HCT116 (cell line): Measurements from ENCODE around the gene SMYD3. TPM values are rescaled to one million over a fixed set of nuclear protein-coding genes. Genes with fewer than 3 reads are reported as not detected.

Experiments used
- ATAC-seq: fragments of 200-7000 bp; cut with Tn5 transposase; 2 replicates; pipeline ENCODE4 v1.9.1; 2020; ENCODE audit warnings: mild to moderate bottlenecking, moderate library complexity
- BruUV-seq: library from RNA; stranded (reverse); fragments of 400-500 nt; replicated peaks from 2 replicates; lab custom pipeline; 2021; lab: Mats Ljungman, UMichigan
- CTCF ChIA-PET: fragments of 300-600 bp; sonication (Branson Sonifier 250); formaldehyde crosslinking; loops from one replicate; lab custom pipeline; 2021; ENCODE audit warnings: antibody characterized with exemption; lab: Charles Lee
- POLR2A ChIA-PET: fragments of 300-600, 350-600 bp; sonication (Branson Sonifier 250); formaldehyde crosslinking; loops from one replicate; lab custom pipeline; 2021; ENCODE audit warnings: antibody characterized with exemption; lab: Charles Lee
- RAD21 ChIA-PET, 2 experiments: fragments of 300-600 bp; sonication (Branson Sonifier 250); formaldehyde crosslinking; loops; one replicate each; lab custom pipeline; 2023; ENCODE audit warnings: low total read pairs in 2 of 2; ENCODE audit not compliant: uncharacterized antibody in 2 of 2, unreplicated experiment in 2 of 2, low non-redundant PET in 1 of 2; lab: Charles Lee
- DNase-seq: peaks from one replicate; pipeline ENCODE4 v3.0.0-alpha.2; 2010; ENCODE audit warnings: low read depth, low spot score
- H2AFZ ChIP-seq: fragments of 200-600 bp; shearing (Covaris generic), sonication (generic); 2 replicates; pipeline ENCODE4 v1.6.1; 2017; ENCODE audit warnings: low read depth, mixed run types, mixed read lengths, antibody characterized with exemption, low read length; ENCODE audit not compliant: poor library complexity, severe bottlenecking
- H3K27ac ChIP-seq: 2 replicates; pipeline ENCODE4 v1.5.1; 2012; ENCODE audit warnings: low read depth, low read length
- H3K27me3 ChIP-seq: fragments of 200-600 bp; sonication (generic); 2 replicates; pipeline ENCODE4 v1.6.1; 2016; ENCODE audit warnings: mixed run types, low read length, mixed read lengths; ENCODE audit not compliant: insufficient read depth
- H3K36me3 ChIP-seq, 2 experiments: fragments of 200-500 bp in 1 of 2; fragments of 200-600 bp in 1 of 2; sonication (Bioruptor generic) in 1 of 2; sonication (generic) in 1 of 2; 2 replicates each; pipeline versions ENCODE4 v1.5.1 to v1.6.1; 2014 to 2016; ENCODE audit warnings: low read length in 2 of 2, inconsistent platforms in 1 of 2, mixed read lengths in 1 of 2, mixed run types in 1 of 2; ENCODE audit not compliant: insufficient read depth in 2 of 2, control insufficient read depth in 1 of 2
- H3K4me1 ChIP-seq, 2 experiments: fragments of 200-600 bp in 1 of 2; sonication (generic) in 1 of 2; 2 replicates each; pipeline versions ENCODE4 v1.5.1 to v1.6.1; 2012 to 2017; ENCODE audit warnings: low read length in 2 of 2, inconsistent platforms in 1 of 2, mild to moderate bottlenecking in 1 of 2, mixed read lengths in 1 of 2, mixed run types in 1 of 2, moderate library complexity in 1 of 2; ENCODE audit not compliant: insufficient read depth in 2 of 2, control insufficient read depth in 1 of 2
- H3K4me2 ChIP-seq: fragments of 200-600 bp; sonication (generic); 2 replicates; pipeline ENCODE4 v1.6.1; 2017; ENCODE audit warnings: mixed run types, low read length, mixed read lengths
- H3K4me3 ChIP-seq, 2 experiments: fragments of 200-600 bp in 1 of 2; sonication (generic) in 1 of 2; replicated peaks in 1 of 2; 2 replicates each; pipeline ENCODE4 v1.5.1; 2011 to 2016; ENCODE audit warnings: low read length in 2 of 2, control low read depth in 1 of 2, low read depth in 1 of 2, mild to moderate bottlenecking in 1 of 2, mixed read lengths in 1 of 2, mixed run types in 1 of 2
- H3K79me2 ChIP-seq: fragments of 200-600 bp; sonication (generic); 2 replicates; pipeline ENCODE4 v1.6.1; 2017; ENCODE audit warnings: mild to moderate bottlenecking, mixed run types, low read length, moderate library complexity, mixed read lengths; ENCODE audit not compliant: insufficient read depth
- H3K9ac ChIP-seq: fragments of 200-600 bp; sonication (generic); 2 replicates; pipeline ENCODE4 v1.6.1; 2016; ENCODE audit warnings: low read length, mixed read lengths
- H3K9me2 ChIP-seq: fragments of 200-600 bp; sonication (generic), shearing (Covaris generic); 2 replicates; pipeline ENCODE4 v1.6.1; 2017; ENCODE audit warnings: mixed run types, mild to moderate bottlenecking, moderate library complexity; ENCODE audit not compliant: insufficient read depth
- H3K9me3 ChIP-seq, 2 experiments: fragments of 200-500 bp in 1 of 2; fragments of 200-600 bp in 1 of 2; sonication (Bioruptor generic) in 1 of 2; sonication (generic) in 1 of 2; 2 replicates each; pipeline ENCODE4 v1.6.1; 2014 to 2017; ENCODE audit warnings: low read length in 2 of 2, mixed read lengths in 2 of 2, inconsistent platforms in 1 of 2, low read depth in 1 of 2, mild to moderate bottlenecking in 1 of 2, mixed run types in 1 of 2, moderate library complexity in 1 of 2; ENCODE audit not compliant: control insufficient read depth in 1 of 2, insufficient read depth in 1 of 2
- H4K20me1 ChIP-seq: fragments of 200-600 bp; sonication (generic), shearing (Covaris generic); 2 replicates; pipeline ENCODE4 v1.6.1; 2017; ENCODE audit warnings: mixed run types, mild to moderate bottlenecking, moderate library complexity; ENCODE audit not compliant: insufficient read depth
- ELF1 ChIP-seq: IDR thresholded peaks from 2 replicates; pipeline ENCODE4 v1.6.1; 2012; ENCODE audit warnings: low read depth, borderline replicate concordance
- EZH2phosphoT487 ChIP-seq: fragments of 200-600 bp; IDR thresholded peaks from 2 replicates; pipeline ENCODE4 v1.6.1; 2018; ENCODE audit warnings: antibody characterized with exemption, borderline replicate concordance
- JUND ChIP-seq: IDR thresholded peaks from 2 replicates; pipeline ENCODE4 v1.6.1; 2012
- MAX ChIP-seq: IDR thresholded peaks from 2 replicates; pipeline ENCODE4 v1.6.1; 2012
- POLR2AphosphoS5 ChIP-seq: IDR thresholded peaks from 2 replicates; pipeline ENCODE4 v1.6.1; 2011; ENCODE audit warnings: mild to moderate bottlenecking, low read depth, low read length, moderate library complexity
- REST ChIP-seq: IDR thresholded peaks from 2 replicates; pipeline ENCODE4 v1.6.1; 2012; ENCODE audit warnings: low read depth
- TCF7L2 ChIP-seq: IDR thresholded peaks from 2 replicates; pipeline ENCODE4 v1.7.0; 2011; ENCODE audit warnings: borderline replicate concordance, inconsistent platforms; ENCODE audit not compliant: insufficient read depth, insufficient read length; ENCODE audit errors: extremely low read depth
- ZFX ChIP-seq: fragments of 450-650 bp; IDR thresholded peaks from 2 replicates; pipeline ENCODE4 v1.6.1; 2017
- ZNF274 ChIP-seq: fragments of 200-500 bp; sonication (Bioruptor generic); IDR thresholded peaks from 2 replicates; pipeline ENCODE4 v1.6.1; 2014; ENCODE audit warnings: mild to moderate bottlenecking, low read depth, low read length, inconsistent platforms
- intact Hi-C: fragments of 100-400 bp; cut with micrococcal nuclease; formaldehyde crosslinking; loops from 2 replicates; pipeline ENCODE4 v1.10.0; 2022
- total RNA-seq: library from RNA; stranded (reverse); gene quantifications from one replicate; pipeline ENCODE4 v1.2.1, GENCODE V29; 2021; ENCODE audit not compliant: unreplicated experiment
- TF ChIP-seq, protein P1 (sequence below): IDR thresholded peaks from 2 replicates; pipeline ENCODE4 v1.6.1; 2011; ENCODE audit warnings: mild to moderate bottlenecking, low read length, moderate library complexity; ENCODE audit not compliant: insufficient replicate concordance; ENCODE audit errors: extremely low read depth

SMYD3 gene
- total RNA-seq, 1 experiment from 2014 or later = 33.6 TPM

DNA sequence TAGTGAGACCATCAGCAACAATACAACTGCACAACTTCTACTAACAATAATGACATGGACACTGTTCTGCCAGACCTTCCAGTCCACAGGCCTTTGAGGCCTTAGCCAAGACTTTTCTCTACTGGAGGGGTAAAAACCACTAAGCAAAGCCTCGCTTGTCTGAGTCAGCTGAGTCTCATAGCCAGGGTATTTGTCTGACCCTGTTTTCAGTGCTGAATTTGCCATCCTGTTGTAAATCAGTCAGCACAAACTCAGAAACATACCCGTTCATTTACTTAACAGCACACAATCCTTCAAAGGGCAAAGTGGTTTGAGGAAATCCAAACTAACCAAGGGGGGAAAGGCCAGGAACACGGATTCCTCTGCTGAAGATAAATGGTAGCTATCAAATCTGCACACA lies 537.8 kb downstream of the SMYD3 start:
- Histone ChIP-seq H3K4me2 (no peak overlapping the region), H3K9me2 (no peaks in the 10 kb centered on the region), H3K9ac (no peak overlapping the region), H3K36me3 (no peaks in the 10 kb centered on the region), H3K27ac (no peak overlapping the region), H4K20me1 (no peaks in the 10 kb centered on the region; the same call in 1 of the 2 replicates), H3K4me1 (no peaks in the 10 kb centered on the region), H3K9me3 (no peaks in the 10 kb centered on the region), H3K79me2 (no peaks in the 10 kb centered on the region), H3K27me3 (no peaks in the 10 kb centered on the region), H3K4me3 (no peak overlapping the region), H2AFZ (no peak overlapping the region)
- CTCF ChIA-PET = no interaction called here
- TF ChIP-seq REST = no peak
- TF ChIP-seq JUND = no peak
- no peak for TF ChIP-seq ELF1
- no peak for TF ChIP-seq TCF7L2
- no peak for TF ChIP-seq EZH2phosphoT487
- TF ChIP-seq, protein P1, sequence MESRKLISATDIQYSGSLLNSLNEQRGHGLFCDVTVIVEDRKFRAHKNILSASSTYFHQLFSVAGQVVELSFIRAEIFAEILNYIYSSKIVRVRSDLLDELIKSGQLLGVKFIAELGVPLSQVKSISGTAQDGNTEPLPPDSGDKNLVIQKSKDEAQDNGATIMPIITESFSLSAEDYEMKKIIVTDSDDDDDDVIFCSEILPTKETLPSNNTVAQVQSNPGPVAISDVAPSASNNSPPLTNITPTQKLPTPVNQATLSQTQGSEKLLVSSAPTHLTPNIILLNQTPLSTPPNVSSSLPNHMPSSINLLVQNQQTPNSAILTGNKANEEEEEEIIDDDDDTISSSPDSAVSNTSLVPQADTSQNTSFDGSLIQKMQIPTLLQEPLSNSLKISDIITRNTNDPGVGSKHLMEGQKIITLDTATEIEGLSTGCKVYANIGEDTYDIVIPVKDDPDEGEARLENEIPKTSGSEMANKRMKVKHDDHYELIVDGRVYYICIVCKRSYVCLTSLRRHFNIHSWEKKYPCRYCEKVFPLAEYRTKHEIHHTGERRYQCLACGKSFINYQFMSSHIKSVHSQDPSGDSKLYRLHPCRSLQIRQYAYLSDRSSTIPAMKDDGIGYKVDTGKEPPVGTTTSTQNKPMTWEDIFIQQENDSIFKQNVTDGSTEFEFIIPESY = no peak
- no peak for TF ChIP-seq ZNF274
- no peak for TF ChIP-seq MAX
- no peak for TF ChIP-seq POLR2AphosphoS5
- no peak for TF ChIP-seq ZFX
- ATAC-seq = no peak
- intact Hi-C loops = no loop called here
- no TSS peak for BruUV-seq
- RAD21 ChIA-PET = no interaction called here
- POLR2A ChIA-PET = no interaction called here
- no peak for DNase-seq
